GM23338 (cell line): ENCODE data around the gene MRPL34.

Source experiments
- CREB1 ChIP-seq: fragments of 250-450 bp; sonication (Bioruptor Pico); IDR thresholded peaks from 2 replicates; pipeline ENCODE4 v1.5.0; 2020; ENCODE audit warnings: low read depth, mild to moderate bottlenecking, moderate library complexity
- ETS1 ChIP-seq: IDR thresholded peaks from 2 replicates; pipeline ENCODE4 v1.6.1; 2016; ENCODE audit warnings: antibody characterized with exemption
- EZH2phosphoT487 ChIP-seq: fragments of 200-600 bp; sonication (generic); IDR thresholded peaks from one replicate; pipeline ENCODE4 v1.8.1; 2018; ENCODE audit warnings: antibody characterized with exemption; ENCODE audit not compliant: unreplicated experiment
- POLR2AphosphoS5 ChIP-seq: IDR thresholded peaks from 2 replicates; pipeline ENCODE4 v1.6.1; 2016; ENCODE audit warnings: antibody characterized with exemption, low read depth
- ZNF331 ChIP-seq: fragments of 250-450 bp; sonication (Bioruptor Pico); IDR thresholded peaks from 2 replicates; pipeline ENCODE4 v1.5.0; 2020; ENCODE audit warnings: low read depth, mild to moderate bottlenecking, moderate library complexity
- TF ChIP-seq, protein P1 (sequence below), 2 experiments: fragments of 200-600 bp in 1 of 2; sonication (generic) in 1 of 2; conservative IDR thresholded peaks; 2 replicates each; pipeline versions ENCODE4 v1.5.1 to v1.6.1; 2016 to 2017; ENCODE audit warnings: antibody characterized with exemption in 2 of 2, low read depth in 2 of 2, mild to moderate bottlenecking in 2 of 2, moderate library complexity in 1 of 2
- TF ChIP-seq, protein P2 (sequence below): IDR thresholded peaks from one replicate; pipeline ENCODE4 v1.6.1; 2018; ENCODE audit warnings: antibody characterized with exemption; ENCODE audit not compliant: unreplicated experiment

DNA sequence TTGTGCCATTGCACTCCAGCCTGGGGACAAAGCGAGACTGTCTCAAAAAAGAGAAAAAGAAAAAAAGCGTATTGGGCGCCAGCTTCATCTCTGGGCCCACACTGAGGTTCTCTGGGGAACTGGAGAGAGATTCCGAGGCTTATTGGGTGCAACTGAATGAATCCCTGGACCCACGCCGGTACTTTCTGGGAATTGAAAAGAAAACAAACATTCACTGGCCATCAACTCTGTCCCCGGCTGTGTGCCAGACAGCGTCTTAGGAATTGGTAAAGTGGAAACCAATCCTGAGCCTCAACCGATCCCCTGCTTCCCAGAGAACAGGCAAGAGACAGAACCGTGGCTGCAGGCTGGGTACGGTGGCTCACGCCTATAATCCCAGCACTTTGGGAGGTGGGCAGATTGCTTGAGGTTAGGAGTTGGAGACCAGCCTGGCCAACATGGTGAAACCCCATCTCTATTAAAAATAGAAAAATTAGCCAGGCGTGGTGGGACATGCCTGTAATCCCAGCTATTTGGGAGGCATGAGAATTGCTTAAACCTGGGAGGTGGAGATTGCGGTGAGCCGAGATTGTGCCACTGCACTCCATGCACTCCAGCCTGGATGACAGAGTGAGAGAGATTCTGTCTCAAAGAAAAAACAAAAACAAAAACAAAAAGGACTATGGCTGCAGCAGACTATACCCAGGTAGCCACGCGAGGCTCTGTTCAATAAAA lies 20.4 kb downstream of the MRPL34 start:
- no peak for TF ChIP-seq POLR2AphosphoS5
- TF ChIP-seq, protein P1, sequence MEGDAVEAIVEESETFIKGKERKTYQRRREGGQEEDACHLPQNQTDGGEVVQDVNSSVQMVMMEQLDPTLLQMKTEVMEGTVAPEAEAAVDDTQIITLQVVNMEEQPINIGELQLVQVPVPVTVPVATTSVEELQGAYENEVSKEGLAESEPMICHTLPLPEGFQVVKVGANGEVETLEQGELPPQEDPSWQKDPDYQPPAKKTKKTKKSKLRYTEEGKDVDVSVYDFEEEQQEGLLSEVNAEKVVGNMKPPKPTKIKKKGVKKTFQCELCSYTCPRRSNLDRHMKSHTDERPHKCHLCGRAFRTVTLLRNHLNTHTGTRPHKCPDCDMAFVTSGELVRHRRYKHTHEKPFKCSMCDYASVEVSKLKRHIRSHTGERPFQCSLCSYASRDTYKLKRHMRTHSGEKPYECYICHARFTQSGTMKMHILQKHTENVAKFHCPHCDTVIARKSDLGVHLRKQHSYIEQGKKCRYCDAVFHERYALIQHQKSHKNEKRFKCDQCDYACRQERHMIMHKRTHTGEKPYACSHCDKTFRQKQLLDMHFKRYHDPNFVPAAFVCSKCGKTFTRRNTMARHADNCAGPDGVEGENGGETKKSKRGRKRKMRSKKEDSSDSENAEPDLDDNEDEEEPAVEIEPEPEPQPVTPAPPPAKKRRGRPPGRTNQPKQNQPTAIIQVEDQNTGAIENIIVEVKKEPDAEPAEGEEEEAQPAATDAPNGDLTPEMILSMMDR (conservative IDR thresholded peaks at IDR 0.05; ENCODE audit: low read depth in 2 of 2): no peak
- no peak for TF ChIP-seq ETS1
- no peak for TF ChIP-seq EZH2phosphoT487
- TF ChIP-seq, protein P2, sequence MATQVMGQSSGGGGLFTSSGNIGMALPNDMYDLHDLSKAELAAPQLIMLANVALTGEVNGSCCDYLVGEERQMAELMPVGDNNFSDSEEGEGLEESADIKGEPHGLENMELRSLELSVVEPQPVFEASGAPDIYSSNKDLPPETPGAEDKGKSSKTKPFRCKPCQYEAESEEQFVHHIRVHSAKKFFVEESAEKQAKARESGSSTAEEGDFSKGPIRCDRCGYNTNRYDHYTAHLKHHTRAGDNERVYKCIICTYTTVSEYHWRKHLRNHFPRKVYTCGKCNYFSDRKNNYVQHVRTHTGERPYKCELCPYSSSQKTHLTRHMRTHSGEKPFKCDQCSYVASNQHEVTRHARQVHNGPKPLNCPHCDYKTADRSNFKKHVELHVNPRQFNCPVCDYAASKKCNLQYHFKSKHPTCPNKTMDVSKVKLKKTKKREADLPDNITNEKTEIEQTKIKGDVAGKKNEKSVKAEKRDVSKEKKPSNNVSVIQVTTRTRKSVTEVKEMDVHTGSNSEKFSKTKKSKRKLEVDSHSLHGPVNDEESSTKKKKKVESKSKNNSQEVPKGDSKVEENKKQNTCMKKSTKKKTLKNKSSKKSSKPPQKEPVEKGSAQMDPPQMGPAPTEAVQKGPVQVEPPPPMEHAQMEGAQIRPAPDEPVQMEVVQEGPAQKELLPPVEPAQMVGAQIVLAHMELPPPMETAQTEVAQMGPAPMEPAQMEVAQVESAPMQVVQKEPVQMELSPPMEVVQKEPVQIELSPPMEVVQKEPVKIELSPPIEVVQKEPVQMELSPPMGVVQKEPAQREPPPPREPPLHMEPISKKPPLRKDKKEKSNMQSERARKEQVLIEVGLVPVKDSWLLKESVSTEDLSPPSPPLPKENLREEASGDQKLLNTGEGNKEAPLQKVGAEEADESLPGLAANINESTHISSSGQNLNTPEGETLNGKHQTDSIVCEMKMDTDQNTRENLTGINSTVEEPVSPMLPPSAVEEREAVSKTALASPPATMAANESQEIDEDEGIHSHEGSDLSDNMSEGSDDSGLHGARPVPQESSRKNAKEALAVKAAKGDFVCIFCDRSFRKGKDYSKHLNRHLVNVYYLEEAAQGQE: no peak
- TF ChIP-seq CREB1 (CRISPR knock-in tag): no peak
- TF ChIP-seq ZNF331 (CRISPR knock-in tag): no peak
